ENCODE results near the gene ACP3.
"Not testable (repeated sequence)": the region's sequence is repeated elsewhere in the genome, so short reads cannot be mapped to it uniquely, and the experiment has no call there.

Gene ACP3

DNA sequence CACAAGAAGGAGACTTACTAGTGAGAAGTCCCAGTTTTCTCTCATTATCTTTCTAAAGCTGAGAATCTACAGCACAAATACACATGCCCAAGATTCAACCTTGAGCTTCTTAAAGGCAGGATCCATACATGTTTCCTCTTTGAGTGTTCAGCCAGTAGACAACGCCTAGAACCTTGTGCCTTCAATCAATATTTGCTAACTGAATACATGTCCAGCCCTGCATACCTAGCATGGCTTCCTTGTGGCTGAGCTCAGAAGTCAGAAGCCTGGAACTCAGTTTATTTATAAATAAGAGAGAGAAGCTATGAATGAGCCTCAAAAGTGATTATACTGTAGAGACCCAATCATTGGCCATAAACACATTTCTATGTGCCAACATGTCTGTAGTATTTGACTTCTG, 43.5 kb downstream of the ACP3 start:
- DNase-seq (ENCODE audit: low read depth, low spot score): no peak
- Histone ChIP-seq H3K27me3 (ENCODE audit: insufficient read depth, insufficient read length) (no peaks in the 10 kb centered on the region), H3K9ac (ENCODE audit: insufficient read length, low read depth) (no peak overlapping the region), H3K4me1 (ENCODE audit: insufficient read depth, insufficient read length) (no peaks in the 10 kb centered on the region), H3K9me3 (ENCODE audit: insufficient read depth, low read length) (no peaks in the 10 kb centered on the region), H3K4me3 (ENCODE audit: insufficient read length, low read depth) (no peak overlapping the region), H3K36me3 (ENCODE audit: insufficient read depth, insufficient read length, low read length) (no peaks in the 10 kb centered on the region)
- no peak for TF ChIP-seq YY1 (IDR thresholded peaks at IDR 0.05; ENCODE audit: insufficient read depth, insufficient read length)
- no peak for TF ChIP-seq ZNF274 (IDR thresholded peaks at IDR 0.05; ENCODE audit: low read depth, low read length)
- no peak for TF ChIP-seq SUZ12 (IDR thresholded peaks at IDR 0.05; ENCODE audit: extremely low read depth, insufficient read depth, insufficient read length)

DNA sequence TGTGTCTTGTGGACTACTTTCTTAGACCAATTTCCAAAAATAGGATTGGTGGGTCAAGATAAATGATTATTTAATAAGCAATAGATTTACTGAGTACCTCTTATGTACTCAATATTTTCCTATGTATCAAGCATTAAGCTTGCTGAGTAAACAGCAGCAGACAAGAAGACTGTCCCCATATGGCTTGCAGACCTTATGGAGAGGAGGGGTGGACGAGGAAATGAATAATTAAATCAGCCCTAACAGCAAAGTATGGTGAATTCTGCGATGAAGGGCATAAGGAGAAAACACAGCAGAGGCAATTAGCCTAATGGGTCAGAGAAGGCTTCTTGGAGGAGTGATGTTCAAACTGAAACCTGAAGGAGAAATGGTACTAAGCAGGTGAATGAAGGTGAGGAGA, 45.1 kb downstream of the ACP3 start:
- Histone ChIP-seq H3K9me3 (ENCODE audit: insufficient read depth, low read length) (no peaks in the 10 kb centered on the region), H3K36me3 (ENCODE audit: insufficient read depth, insufficient read length, low read length) (no peaks in the 10 kb centered on the region), H3K9ac (ENCODE audit: insufficient read length, low read depth) (no peak overlapping the region), H3K4me3 (ENCODE audit: insufficient read length, low read depth) (no peak overlapping the region), H3K27me3 (ENCODE audit: insufficient read depth, insufficient read length) (no peaks in the 10 kb centered on the region), H3K4me1 (ENCODE audit: insufficient read depth, insufficient read length) (no peaks in the 10 kb centered on the region)
- no peak for TF ChIP-seq SUZ12 (IDR thresholded peaks at IDR 0.05; ENCODE audit: extremely low read depth, insufficient read depth, insufficient read length)
- no peak for TF ChIP-seq YY1 (IDR thresholded peaks at IDR 0.05; ENCODE audit: insufficient read depth, insufficient read length)
- no peak for TF ChIP-seq ZNF274 (IDR thresholded peaks at IDR 0.05; ENCODE audit: low read depth, low read length)
- DNase-seq (ENCODE audit: low read depth, low spot score): no peak

DNA sequence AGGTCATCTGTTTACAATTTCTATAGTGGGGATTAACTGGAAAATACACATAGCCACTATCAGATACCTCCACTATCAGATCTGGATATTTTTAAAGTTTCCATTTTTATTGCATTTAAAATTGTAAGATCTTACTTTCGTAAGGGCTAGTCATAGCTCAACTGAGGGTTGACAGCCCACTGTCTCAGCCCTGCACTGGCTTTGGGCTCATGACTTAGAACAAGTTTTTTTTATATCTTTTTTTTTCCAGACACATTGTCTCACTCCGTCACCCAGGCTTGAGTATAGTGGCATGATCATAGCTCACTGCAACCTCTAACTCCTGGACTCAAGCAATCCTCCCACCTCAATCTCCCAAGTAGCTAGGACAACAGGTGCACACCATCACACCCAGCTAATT, 51.3 kb downstream of the ACP3 start:
- H3K27me3 ChIP-seq (ENCODE audit: insufficient read depth, insufficient read length): no peaks in the 10 kb centered on the region

DNA sequence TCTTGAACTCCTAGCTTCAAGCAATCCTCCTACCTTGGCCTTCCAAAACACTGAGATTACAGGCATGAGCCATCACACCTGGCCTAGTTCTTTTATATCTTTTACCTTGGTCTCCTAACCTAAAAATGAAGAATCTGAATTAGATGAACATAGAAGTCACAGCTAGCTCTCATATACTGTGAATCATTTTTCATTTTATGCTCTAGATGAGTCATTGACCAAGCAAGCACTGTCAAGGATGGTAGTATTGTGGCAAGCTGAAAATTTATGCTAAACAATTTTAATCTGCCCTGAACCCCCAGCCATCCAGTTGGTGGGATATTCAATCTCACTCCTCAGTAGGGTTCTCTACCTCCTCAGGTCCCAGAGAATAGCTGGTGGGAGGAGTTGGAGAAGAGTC, 51.8 kb downstream of the ACP3 start:
- H3K4me1 ChIP-seq (ENCODE audit: insufficient read depth, insufficient read length): no peaks in the 10 kb centered on the region
- no peaks in the 10 kb centered on the region for H3K27me3 ChIP-seq (ENCODE audit: insufficient read depth, insufficient read length)
- H3K9me3 ChIP-seq (ENCODE audit: insufficient read depth, low read length): no peaks in the 10 kb centered on the region
- DNase-seq (ENCODE audit: low read depth, low spot score): no peak
- no peak overlapping the region for H3K9ac ChIP-seq (ENCODE audit: insufficient read length, low read depth)
- no peaks in the 10 kb centered on the region for H3K36me3 ChIP-seq (ENCODE audit: insufficient read depth, insufficient read length, low read length)
- no peak overlapping the region for H3K4me3 ChIP-seq (ENCODE audit: insufficient read length, low read depth)
- TF ChIP-seq YY1 (IDR thresholded peaks at IDR 0.05; ENCODE audit: insufficient read depth, insufficient read length) (no peak), ZNF274 (IDR thresholded peaks at IDR 0.05; ENCODE audit: low read depth, low read length) (no peak), SUZ12 (IDR thresholded peaks at IDR 0.05; ENCODE audit: extremely low read depth, insufficient read depth, insufficient read length) (no peak)

More for the DNA sequence above, 51.3 kb downstream of the ACP3 start:
- Histone ChIP-seq H3K36me3 (ENCODE audit: insufficient read depth, insufficient read length, low read length) (no peaks in the 10 kb centered on the region), H3K9me3 (ENCODE audit: insufficient read depth, low read length) (no peaks in the 10 kb centered on the region), H3K4me1 (ENCODE audit: insufficient read depth, insufficient read length) (no peaks in the 10 kb centered on the region), H3K4me3 (ENCODE audit: insufficient read length, low read depth) (no peak overlapping the region), H3K9ac (ENCODE audit: insufficient read length, low read depth) (no peak overlapping the region)
- TF ChIP-seq SUZ12 (IDR thresholded peaks at IDR 0.05; ENCODE audit: extremely low read depth, insufficient read depth, insufficient read length): no peak
- no peak for TF ChIP-seq YY1 (IDR thresholded peaks at IDR 0.05; ENCODE audit: insufficient read depth, insufficient read length)
- TF ChIP-seq ZNF274 (IDR thresholded peaks at IDR 0.05; ENCODE audit: low read depth, low read length): no peak
- no peak for DNase-seq (ENCODE audit: low read depth, low spot score)

DNA sequence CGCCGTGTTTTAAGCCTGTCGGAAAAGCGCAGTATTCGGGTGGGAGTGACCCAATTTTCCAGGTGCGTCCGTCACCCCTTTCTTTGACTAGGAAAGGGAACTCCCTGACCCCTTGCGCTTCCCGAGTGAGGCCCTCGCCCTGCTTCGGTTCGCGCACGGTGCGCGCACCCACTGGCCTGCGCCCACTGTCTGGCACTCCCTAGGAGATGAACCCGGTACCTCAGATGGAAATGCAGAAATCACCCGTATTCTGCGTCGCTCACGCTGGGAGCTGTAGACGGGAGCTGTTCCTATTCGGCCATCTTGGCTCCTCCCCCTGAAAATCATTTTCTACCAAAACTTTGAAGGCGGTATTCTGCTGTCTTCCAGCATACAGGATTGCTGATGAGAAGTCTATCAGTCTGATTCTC, 59.7 kb downstream of the ACP3 start:
- Histone ChIP-seq H3K9me3 (ENCODE audit: insufficient read depth, low read length) (peaks cover 31% of the 10 kb centered on the region; the same call in 1 of the 2 replicates), H3K4me3 (ENCODE audit: insufficient read length, low read depth) (peak overlapping the region; percentile 51), H3K9ac (ENCODE audit: insufficient read length, low read depth) (peak overlapping the region; percentile 6)
- not testable (repeated sequence) for H3K36me3 ChIP-seq (ENCODE audit: insufficient read depth, insufficient read length, low read length); H3K4me1 ChIP-seq (ENCODE audit: insufficient read depth, insufficient read length); H3K27me3 ChIP-seq (ENCODE audit: insufficient read depth, insufficient read length); DNase-seq (ENCODE audit: low read depth, low spot score)

DNA sequence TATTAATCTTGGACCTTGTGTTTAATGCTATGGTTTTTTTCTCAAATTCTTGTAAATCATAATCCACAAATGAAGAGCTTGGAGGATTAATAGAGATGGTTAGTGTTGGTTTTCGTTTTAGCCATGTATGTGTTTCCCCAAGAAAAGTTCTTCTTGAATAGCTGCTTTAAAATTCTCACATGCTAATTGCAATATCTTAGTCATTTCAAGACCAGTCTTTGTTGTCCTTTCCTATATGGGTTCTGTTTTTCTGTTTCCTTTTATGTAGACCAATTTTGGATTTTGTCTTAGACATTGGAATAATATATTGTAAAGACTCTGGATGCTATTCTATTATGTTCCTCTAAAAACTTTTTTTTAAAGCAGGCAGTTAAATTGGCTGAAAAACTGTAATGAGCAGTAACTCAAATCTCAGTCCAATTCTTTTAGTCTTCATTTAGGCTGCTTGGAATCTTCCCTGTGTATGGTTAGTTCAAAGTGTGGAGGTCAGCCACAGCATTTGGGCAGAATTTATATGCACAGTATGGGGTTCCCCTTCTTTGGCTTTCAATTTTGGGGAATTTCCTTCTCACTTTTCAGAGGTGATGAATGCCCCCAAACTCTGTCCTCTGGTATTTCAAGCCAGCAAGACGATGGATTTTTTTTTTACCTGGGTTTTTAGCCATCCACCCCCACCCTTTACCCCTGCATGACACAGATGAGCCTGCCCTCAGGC, 61.0 kb downstream of the ACP3 start:
- no peak overlapping the region for H3K4me3 ChIP-seq (ENCODE audit: insufficient read length, low read depth)
- H3K4me1 ChIP-seq (ENCODE audit: insufficient read depth, insufficient read length): no peaks in the 10 kb centered on the region
- DNase-seq (ENCODE audit: low read depth, low spot score): no peak
- H3K36me3 ChIP-seq (ENCODE audit: insufficient read depth, insufficient read length, low read length): no peaks in the 10 kb centered on the region
- no peak overlapping the region for H3K9ac ChIP-seq (ENCODE audit: insufficient read length, low read depth)
- TF ChIP-seq YY1 (IDR thresholded peaks at IDR 0.05; ENCODE audit: insufficient read depth, insufficient read length): no peak
- TF ChIP-seq ZNF274 (IDR thresholded peaks at IDR 0.05; ENCODE audit: low read depth, low read length): no peak
- TF ChIP-seq SUZ12 (IDR thresholded peaks at IDR 0.05; ENCODE audit: extremely low read depth, insufficient read depth, insufficient read length): no peak
- peaks cover 43% of the 10 kb centered on the region; the same call in 1 of the 2 replicates for H3K9me3 ChIP-seq (ENCODE audit: insufficient read depth, low read length)
- no peaks in the 10 kb centered on the region for H3K27me3 ChIP-seq (ENCODE audit: insufficient read depth, insufficient read length)

DNA sequence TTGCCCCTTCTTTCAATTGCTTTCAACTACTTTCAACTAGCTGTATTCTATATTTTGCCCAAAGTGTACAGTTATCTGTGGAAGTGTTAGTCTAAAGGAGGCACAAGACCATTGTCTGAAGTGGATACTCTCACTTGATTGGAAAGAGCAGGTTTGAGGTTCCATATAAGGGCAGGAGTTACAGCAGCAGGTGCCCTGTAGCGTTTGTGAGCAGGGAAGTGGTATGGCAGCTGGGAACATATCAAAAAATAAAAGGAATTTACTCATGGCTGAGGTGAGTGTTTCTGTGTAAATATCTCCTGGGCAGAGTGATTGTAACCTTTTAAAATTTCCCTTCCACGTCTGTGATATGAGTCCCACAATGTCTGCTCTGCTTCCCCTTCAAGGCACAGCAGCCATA, 61.6 kb downstream of the ACP3 start:
- H3K4me1 ChIP-seq (ENCODE audit: insufficient read depth, insufficient read length): no peaks in the 10 kb centered on the region
- TF ChIP-seq ZNF274 (IDR thresholded peaks at IDR 0.05; ENCODE audit: low read depth, low read length) (no peak), SUZ12 (IDR thresholded peaks at IDR 0.05; ENCODE audit: extremely low read depth, insufficient read depth, insufficient read length) (no peak), YY1 (IDR thresholded peaks at IDR 0.05; ENCODE audit: insufficient read depth, insufficient read length) (no peak)
- DNase-seq (ENCODE audit: low read depth, low spot score): no peak
- H3K4me3 ChIP-seq (ENCODE audit: insufficient read length, low read depth): no peak overlapping the region
- no peak overlapping the region for H3K9ac ChIP-seq (ENCODE audit: insufficient read length, low read depth)
- H3K27me3 ChIP-seq (ENCODE audit: insufficient read depth, insufficient read length): no peaks in the 10 kb centered on the region
- no peaks in the 10 kb centered on the region for H3K36me3 ChIP-seq (ENCODE audit: insufficient read depth, insufficient read length, low read length)
- H3K9me3 ChIP-seq (ENCODE audit: insufficient read depth, low read length): peaks cover 49% of the 10 kb centered on the region; the same call in 1 of the 2 replicates
